ENCODE measurements around the gene RNF213. TPM values are rescaled to one million over a fixed set of nuclear protein-coding genes. Genes with fewer than 3 reads are reported as not detected.

The RNF213 gene
- polyA plus RNA-seq, 4 donors = 35.4 to 71.4 (median 53.0) TPM

GRCh38 chr17:80216473-80217456, 43.9 kb upstream of the RNF213 start:
- Histone ChIP-seq H3K36me3 (ENCODE audit: control insufficient read depth in 3 of 3, insufficient read depth in 2 of 3, low read depth in 1 of 3, low read length in 3 of 3) (peaks cover 4 to 74% (median 7%) of the 10 kb centered on the region in 3 donors), H3K27me3 (ENCODE audit: control insufficient read depth in 3 of 3, insufficient read depth in 3 of 3, low read length in 3 of 3) (no peaks in the 10 kb centered on the region), H3K4me1 (ENCODE audit: control insufficient read depth in 3 of 3, insufficient read depth in 2 of 3, low read depth in 1 of 3, low read length in 2 of 3) (peaks cover 2 to 19% (median 3%) of the 10 kb centered on the region in 3 donors), H3K4me3 (ENCODE audit: low read depth in 1 of 3, low read length in 3 of 3) (no peak overlapping the region), H3K27ac (ENCODE audit: low read depth in 1 of 3, low read length in 2 of 3) (no peak overlapping the region), H3K9me3 (ENCODE audit: control insufficient read depth in 2 of 2, insufficient read depth in 1 of 2, low read depth in 1 of 2, low read length in 1 of 2) (no peaks in the 10 kb centered on the region)
- DNase-seq (no peak), FAIRE-seq (no peak)
- WGBS, 3 donors = 97 to 98% (median 97%) methylated on average over 39 to 40 of the region's 40 CpGs

DNA sequence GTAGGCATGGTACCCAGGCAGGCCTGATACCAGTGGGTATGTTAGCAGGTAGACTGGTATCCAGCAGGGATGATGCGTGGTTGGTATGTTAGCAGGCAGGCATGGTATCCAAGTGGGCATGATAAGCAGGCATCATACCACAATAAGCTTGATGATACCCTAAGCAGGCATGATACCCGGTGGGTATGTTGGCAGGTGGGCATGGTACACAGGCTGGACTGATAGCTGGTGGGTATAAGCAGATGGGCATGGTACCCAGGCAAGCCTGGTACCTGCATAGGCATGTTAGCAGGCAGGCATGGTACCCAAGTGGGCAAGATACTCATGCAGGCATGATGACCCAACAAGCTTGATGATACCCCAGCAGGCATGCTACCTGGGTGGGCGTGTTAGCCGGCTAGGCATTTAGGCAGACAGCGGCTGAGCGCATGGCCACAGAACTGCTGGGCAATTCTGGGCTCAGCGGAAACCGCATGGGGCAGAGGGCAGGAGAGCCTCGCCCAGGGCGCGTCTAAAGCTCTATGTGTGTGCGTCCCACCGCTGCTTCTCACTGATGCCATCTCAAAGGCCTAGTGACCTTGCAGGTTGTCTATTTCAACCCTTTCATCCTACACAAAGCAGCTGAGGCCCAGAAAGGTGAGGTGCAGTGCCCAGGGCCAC, 42.8 kb upstream of the RNF213 start:
- 75 to 88% (median 78%) methylated on average over 13 of the region's 13 CpGs for WGBS, 3 donors
- no peaks in the 10 kb centered on the region for H3K9me3 ChIP-seq (ENCODE audit: control insufficient read depth in 2 of 2, insufficient read depth in 1 of 2, low read depth in 1 of 2, low read length in 1 of 2)
- FAIRE-seq (no peak), DNase-seq (peak in 1 of 2 donors; percentile 44)
- no peak overlapping the region for H3K4me3 ChIP-seq (ENCODE audit: low read depth in 1 of 3, low read length in 3 of 3)
- H3K4me1 ChIP-seq (ENCODE audit: control insufficient read depth in 3 of 3, insufficient read depth in 2 of 3, low read depth in 1 of 3, low read length in 2 of 3) = peaks cover 2 to 25% (median 3%) of the 10 kb centered on the region in 3 donors
- H3K36me3 ChIP-seq (ENCODE audit: control insufficient read depth in 3 of 3, insufficient read depth in 2 of 3, low read depth in 1 of 3, low read length in 3 of 3) = peaks cover 2 to 71% (median 4%) of the 10 kb centered on the region in 3 donors
- H3K27me3 ChIP-seq (ENCODE audit: control insufficient read depth in 3 of 3, insufficient read depth in 3 of 3, low read length in 3 of 3) = no peaks in the 10 kb centered on the region
- H3K27ac ChIP-seq (ENCODE audit: low read depth in 1 of 3, low read length in 2 of 3) = no peak overlapping the region

GRCh38 chr17:80218391-80218790, 42.3 kb upstream of the RNF213 start:
- FAIRE-seq (no peak), DNase-seq (no peak)
- H3K27me3 ChIP-seq (ENCODE audit: control insufficient read depth in 3 of 3, insufficient read depth in 3 of 3, low read length in 3 of 3) = no peaks in the 10 kb centered on the region
- peaks cover 2 to 71% (median 4%) of the 10 kb centered on the region in 3 donors for H3K36me3 ChIP-seq (ENCODE audit: control insufficient read depth in 3 of 3, insufficient read depth in 2 of 3, low read depth in 1 of 3, low read length in 3 of 3)
- no peak overlapping the region for H3K27ac ChIP-seq (ENCODE audit: low read depth in 1 of 3, low read length in 2 of 3)
- no peak overlapping the region for H3K4me3 ChIP-seq (ENCODE audit: low read depth in 1 of 3, low read length in 3 of 3)
- H3K9me3 ChIP-seq (ENCODE audit: control insufficient read depth in 2 of 2, insufficient read depth in 1 of 2, low read depth in 1 of 2, low read length in 1 of 2) = no peaks in the 10 kb centered on the region
- H3K4me1 ChIP-seq (ENCODE audit: control insufficient read depth in 3 of 3, insufficient read depth in 2 of 3, low read depth in 1 of 3, low read length in 2 of 3) = peaks cover 2 to 25% (median 3%) of the 10 kb centered on the region in 3 donors
- 85 to 93% (median 91%) methylated on average over 7 of the region's 7 CpGs for WGBS, 3 donors

DNA sequence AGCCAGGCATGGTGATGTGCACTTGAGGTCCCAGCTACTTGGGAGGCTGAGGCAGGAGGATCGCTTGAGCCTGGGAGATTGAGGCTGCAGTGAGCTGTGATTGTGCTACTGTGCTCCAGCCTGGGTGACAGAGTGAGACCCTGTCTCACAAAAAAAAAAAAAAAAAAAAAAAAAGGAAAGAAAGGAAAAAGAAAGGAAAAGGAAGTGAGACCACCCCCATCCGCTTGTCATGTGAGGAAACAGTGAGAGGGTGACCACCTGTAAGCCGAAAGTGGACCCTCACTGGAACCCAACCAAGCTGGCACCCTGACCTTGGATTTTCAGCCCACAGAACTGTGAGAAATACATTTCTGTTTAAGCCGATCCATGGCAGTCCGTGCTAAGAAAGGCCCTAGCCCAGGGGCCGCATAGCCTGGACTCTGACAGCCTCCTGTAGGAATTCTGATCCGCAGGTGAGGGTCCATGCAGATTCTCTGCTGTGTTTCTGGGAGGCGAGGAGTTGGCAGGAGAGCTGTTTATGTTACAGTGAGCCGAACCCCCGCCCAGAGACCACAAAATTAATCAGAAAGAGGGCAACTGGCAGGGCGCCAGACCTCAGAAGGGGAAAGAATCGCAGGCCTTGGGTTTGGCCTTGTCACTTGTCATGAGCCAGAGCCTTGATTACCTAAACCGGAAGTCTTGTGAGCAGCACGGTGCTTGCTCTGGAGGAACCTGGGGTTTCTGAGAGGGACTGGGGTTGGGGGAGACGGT, 41.5 kb upstream of the RNF213 start:
- peak overlapping the region; percentile 88 to 92 (median 90) for H3K4me3 ChIP-seq (ENCODE audit: low read depth in 1 of 3, low read length in 3 of 3)
- H3K27ac ChIP-seq (ENCODE audit: low read depth in 1 of 3, low read length in 2 of 3) = peak overlapping the region; percentile 63 to 94 (median 92)
- H3K36me3 ChIP-seq (ENCODE audit: control insufficient read depth in 3 of 3, insufficient read depth in 2 of 3, low read depth in 1 of 3, low read length in 3 of 3) = peaks cover 0 to 69% (median 2%) of the 10 kb centered on the region in 3 donors
- FAIRE-seq (no peak), DNase-seq (peak; percentile 81 to 87)
- H3K27me3 ChIP-seq (ENCODE audit: control insufficient read depth in 3 of 3, insufficient read depth in 3 of 3, low read length in 3 of 3) = no peaks in the 10 kb centered on the region
- H3K4me1 ChIP-seq (ENCODE audit: control insufficient read depth in 3 of 3, insufficient read depth in 2 of 3, low read depth in 1 of 3, low read length in 2 of 3) = peaks cover 2 to 25% (median 3%) of the 10 kb centered on the region in 3 donors
- no peaks in the 10 kb centered on the region for H3K9me3 ChIP-seq (ENCODE audit: control insufficient read depth in 2 of 2, insufficient read depth in 1 of 2, low read depth in 1 of 2, low read length in 1 of 2)
- WGBS, 3 donors = 26 to 35% (median 29%) methylated on average over 15 of the region's 15 CpGs

GRCh38 chr17:80219763-80220053, 40.9 kb upstream of the RNF213 start:
- no peak for DNase-seq
- WGBS, 3 donors = 0 to 3% (median 1%) methylated on average over 5 of the region's 5 CpGs
- no peak for FAIRE-seq

DNA sequence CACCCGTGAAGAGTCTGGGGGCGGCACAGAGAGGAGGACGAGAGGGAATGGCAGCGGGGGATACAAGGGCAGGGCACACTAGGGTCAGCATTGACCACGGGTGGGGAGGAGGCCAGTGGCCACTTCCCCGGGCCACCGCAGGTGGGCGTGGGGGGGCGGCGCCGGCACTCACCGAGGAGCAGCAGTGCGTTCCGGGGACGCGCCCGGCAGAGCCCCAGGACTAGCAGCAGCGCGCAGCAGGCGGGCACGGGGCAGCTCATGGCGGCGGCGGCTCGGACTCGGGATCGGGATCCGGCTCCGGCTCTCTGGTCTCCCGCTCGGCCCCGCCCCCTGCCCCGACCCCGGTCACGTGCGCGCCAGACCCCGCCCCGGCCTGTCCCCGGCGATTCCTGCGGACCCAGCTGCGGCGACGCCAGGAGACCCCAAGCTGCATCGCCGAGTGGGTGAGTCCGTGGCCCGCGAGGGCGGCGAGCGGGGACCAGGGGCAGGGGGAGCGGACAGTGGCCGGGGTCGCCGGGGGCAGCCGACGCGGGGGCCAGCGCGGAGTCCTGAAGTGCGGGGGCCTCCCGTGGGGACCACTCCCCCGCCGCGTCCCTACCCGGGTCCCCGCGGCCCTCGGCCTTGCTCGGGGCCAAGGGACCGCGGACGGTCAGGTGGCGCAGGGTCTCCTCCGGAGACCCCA, 40.5 kb upstream of the RNF213 start, which contains the start of the genes SGSH and SLC26A11:
TSS of gene SGSH (minus strand) at position 280 of the 682 bp plus-strand sequence. CDS start at position 260, 20 bp downstream.
TSS of gene SLC26A11 (plus strand) at position 374 of the 682 bp plus-strand sequence. CDS start 1,134 bp downstream, outside the sequence.
- FAIRE-seq (no peak), DNase-seq (peak; percentile 69 to 87)
- WGBS, 3 donors = 0 to 1% (median 1%) methylated on average over 36 to 77 of the region's 77 CpGs
- H3K27ac ChIP-seq (ENCODE audit: low read depth in 1 of 3, low read length in 2 of 3) = peak within 1 kb of the TSS; percentile 63 to 94 (median 92)
- peaks cover 2 to 25% (median 3%) of the 10 kb centered on the region in 3 donors for H3K4me1 ChIP-seq (ENCODE audit: control insufficient read depth in 3 of 3, insufficient read depth in 2 of 3, low read depth in 1 of 3, low read length in 2 of 3)
- peak within 1 kb of the TSS; percentile 88 to 92 (median 90) for H3K4me3 ChIP-seq (ENCODE audit: low read depth in 1 of 3, low read length in 3 of 3)
- H3K27me3 ChIP-seq (ENCODE audit: control insufficient read depth in 3 of 3, insufficient read depth in 3 of 3, low read length in 3 of 3) = no peaks in the 10 kb centered on the region
- peaks cover 0 to 69% (median 0%) of the 10 kb centered on the region in 3 donors for H3K36me3 ChIP-seq (ENCODE audit: control insufficient read depth in 3 of 3, insufficient read depth in 2 of 3, low read depth in 1 of 3, low read length in 3 of 3)
- H3K9me3 ChIP-seq (ENCODE audit: control insufficient read depth in 2 of 2, insufficient read depth in 1 of 2, low read depth in 1 of 2, low read length in 1 of 2) = no peaks in the 10 kb centered on the region

More at GRCh38 chr17:80219763-80220053, 40.9 kb upstream of the RNF213 start:
- Histone ChIP-seq H3K4me1 (ENCODE audit: control insufficient read depth in 3 of 3, insufficient read depth in 2 of 3, low read depth in 1 of 3, low read length in 2 of 3) (peaks cover 2 to 25% (median 3%) of the 10 kb centered on the region in 3 donors), H3K9me3 (ENCODE audit: control insufficient read depth in 2 of 2, insufficient read depth in 1 of 2, low read depth in 1 of 2, low read length in 1 of 2) (no peaks in the 10 kb centered on the region), H3K36me3 (ENCODE audit: control insufficient read depth in 3 of 3, insufficient read depth in 2 of 3, low read depth in 1 of 3, low read length in 3 of 3) (peaks cover 0 to 69% (median 0%) of the 10 kb centered on the region in 3 donors), H3K4me3 (ENCODE audit: low read depth in 1 of 3, low read length in 3 of 3) (peak overlapping the region; percentile 88 to 92 (median 90)), H3K27ac (ENCODE audit: low read depth in 1 of 3, low read length in 2 of 3) (peak overlapping the region; percentile 63 to 94 (median 92)), H3K27me3 (ENCODE audit: control insufficient read depth in 3 of 3, insufficient read depth in 3 of 3, low read length in 3 of 3) (no peaks in the 10 kb centered on the region)

DNA sequence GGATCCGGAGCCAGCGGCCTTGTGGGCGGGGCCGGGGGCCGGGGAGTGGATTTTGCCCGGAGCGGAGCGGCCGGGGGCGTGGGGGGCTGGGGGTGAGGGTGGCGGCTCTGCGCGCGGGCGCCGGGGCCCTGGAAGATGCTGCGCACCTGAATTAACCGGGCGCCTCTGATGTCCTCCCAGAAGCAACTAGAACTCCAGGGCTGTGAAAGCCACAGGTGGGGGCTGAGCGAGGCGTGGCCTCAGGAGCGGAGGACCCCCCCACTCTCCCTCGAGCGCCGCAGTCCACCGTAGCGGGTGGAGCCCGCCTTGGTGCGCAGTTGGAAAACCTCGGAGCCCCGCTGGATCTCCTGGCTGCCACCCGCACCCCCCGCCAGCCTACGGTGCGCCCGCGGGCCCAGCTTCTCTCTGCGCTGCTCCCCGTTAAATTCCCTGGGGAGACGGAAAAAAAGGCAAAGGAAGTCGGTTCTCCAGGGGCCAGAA, 39.9 kb upstream of the RNF213 start:
- peak; percentile 3 to 67 for DNase-seq
- H3K27me3 ChIP-seq (ENCODE audit: control insufficient read depth in 3 of 3, insufficient read depth in 3 of 3, low read length in 3 of 3) = no peaks in the 10 kb centered on the region
- WGBS, 3 donors = 6 to 11% (median 10%) methylated on average over 29 to 41 of the region's 41 CpGs
- H3K4me3 ChIP-seq (ENCODE audit: low read depth in 1 of 3, low read length in 3 of 3) = peak overlapping the region; percentile 88 to 92 (median 90)
- H3K36me3 ChIP-seq (ENCODE audit: control insufficient read depth in 3 of 3, insufficient read depth in 2 of 3, low read depth in 1 of 3, low read length in 3 of 3) = peaks cover 0 to 69% (median 0%) of the 10 kb centered on the region in 3 donors
- no peak for FAIRE-seq
- peak overlapping the region in 1 of 3 donors; percentile 94 for H3K27ac ChIP-seq (ENCODE audit: low read depth in 1 of 3, low read length in 2 of 3)
- H3K9me3 ChIP-seq (ENCODE audit: control insufficient read depth in 2 of 2, insufficient read depth in 1 of 2, low read depth in 1 of 2, low read length in 1 of 2) = no peaks in the 10 kb centered on the region
- H3K4me1 ChIP-seq (ENCODE audit: control insufficient read depth in 3 of 3, insufficient read depth in 2 of 3, low read depth in 1 of 3, low read length in 2 of 3) = peaks cover 2 to 25% (median 3%) of the 10 kb centered on the region in 3 donors
